SK-N-SH (cell line): Measurements from ENCODE around the gene CASP12. TPM values are rescaled to one million over a fixed set of nuclear protein-coding genes. Genes with fewer than 3 reads are reported as not detected.
"Not testable (repeated sequence)": the region's sequence is repeated elsewhere in the genome, so short reads cannot be mapped to it uniquely, and the experiment has no call there.

ENCODE experiments used
- CTCF ChIA-PET: fragments of 300-600, 350-600 bp; formaldehyde crosslinking; extraction: SDS; loops from one replicate; lab custom pipeline; 2021; lab: Yijun Ruan, JAX
- POLR2A ChIA-PET: fragments of 350-600 bp; sonication (Branson Sonifier 250); formaldehyde crosslinking; extraction: SDS; loops from one replicate; lab custom pipeline; 2020; ENCODE audit warnings: antibody characterized with exemption, inconsistent platforms; lab: Yijun Ruan, JAX
- DNase-seq: peaks from one replicate; pipeline ENCODE4 v3.0.0; 2012
- H2AFZ ChIP-seq: fragments of 200-600 bp; sonication (generic); 2 replicates; pipeline ENCODE4 v1.8.1; 2016; ENCODE audit warnings: antibody characterized with exemption, mild to moderate bottlenecking, low read depth
- H3F3A ChIP-seq: fragments of 200-600 bp; sonication (generic); replicated peaks from 2 replicates; pipeline ENCODE3; 2016; ENCODE audit warnings: antibody characterized with exemption, mild to moderate bottlenecking; ENCODE audit not compliant: insufficient read depth
- H3K27ac ChIP-seq, 2 experiments: fragments of 200-500 bp in 1 of 2; fragments of 200-600 bp in 1 of 2; sonication (Bioruptor generic) in 1 of 2; sonication (generic), shearing (Covaris generic) in 1 of 2; 2 replicates each; pipeline versions ENCODE4 v1.5.1 to v1.6.1; 2014 to 2016; ENCODE audit warnings: low read depth in 2 of 2, inconsistent platforms in 1 of 2, low read length in 1 of 2, mild to moderate bottlenecking in 1 of 2, mixed read lengths in 1 of 2
- H3K27me3 ChIP-seq: fragments of 200-600 bp; sonication (generic), shearing (Covaris generic); 2 replicates; pipeline ENCODE4 v1.6.1; 2016; ENCODE audit warnings: mixed run types; ENCODE audit not compliant: insufficient read depth
- H3K36me3 ChIP-seq, 2 experiments: fragments of 200-500 bp in 1 of 2; fragments of 200-600 bp in 1 of 2; sonication (Bioruptor generic) in 1 of 2; sonication (generic) in 1 of 2; replicated peaks in 1 of 2; 2 replicates each; pipeline versions ENCODE3 to v1.5.1; 2014 to 2016; ENCODE audit warnings: low read length in 1 of 2, mild to moderate bottlenecking in 1 of 2; ENCODE audit not compliant: insufficient read depth in 2 of 2, control insufficient read depth in 1 of 2
- H3K4me1 ChIP-seq, 2 experiments: fragments of 200-500 bp in 1 of 2; fragments of 200-600 bp in 1 of 2; sonication (Bioruptor generic) in 1 of 2; sonication (generic), shearing (Covaris generic) in 1 of 2; 2 replicates each; pipeline versions ENCODE4 v1.5.1 to v1.6.1; 2014 to 2016; ENCODE audit warnings: low read depth in 1 of 2, low read length in 1 of 2, mixed run types in 1 of 2; ENCODE audit not compliant: insufficient read depth in 2 of 2, control insufficient read depth in 1 of 2
- H3K4me2 ChIP-seq: fragments of 200-600 bp; sonication (generic), shearing (Covaris generic); 2 replicates; pipeline ENCODE4 v1.6.1; 2017; ENCODE audit warnings: mixed run types
- H3K4me3 ChIP-seq, 2 experiments: fragments of 200-500 bp in 1 of 2; fragments of 200-600 bp in 1 of 2; sonication (Bioruptor generic) in 1 of 2; sonication (generic), shearing (Covaris generic) in 1 of 2; 2 replicates each; pipeline versions ENCODE4 v1.5.1 to v1.8.1; 2014 to 2016; ENCODE audit warnings: low read depth in 2 of 2, inconsistent platforms in 1 of 2, low read length in 1 of 2, mild to moderate bottlenecking in 1 of 2, mixed read lengths in 1 of 2, moderate library complexity in 1 of 2
- H3K79me2 ChIP-seq: fragments of 200-600 bp; sonication (generic); 2 replicates; pipeline ENCODE4 v1.8.1; 2017; ENCODE audit warnings: mild to moderate bottlenecking; ENCODE audit not compliant: insufficient read depth
- H3K9ac ChIP-seq: fragments of 200-600 bp; sonication (generic); 2 replicates; pipeline ENCODE4 v1.6.1; 2017; ENCODE audit warnings: mixed run types
- H3K9me2 ChIP-seq: fragments of 200-600 bp; sonication (generic); 2 replicates; pipeline ENCODE4 v1.6.1; 2017; ENCODE audit warnings: mixed run types
- H3K9me3 ChIP-seq: fragments of 200-600 bp; sonication (generic); 2 replicates; pipeline ENCODE4 v1.6.1; 2017; ENCODE audit warnings: mixed run types, mild to moderate bottlenecking, moderate library complexity
- H4K20me1 ChIP-seq: fragments of 200-600 bp; sonication (generic); 2 replicates; pipeline ENCODE4 v1.6.1; 2017; ENCODE audit warnings: mild to moderate bottlenecking, mixed run types; ENCODE audit not compliant: insufficient read depth
- CTCF ChIP-seq: fragments of 200-600 bp; sonication (generic); IDR thresholded peaks from 2 replicates; pipeline ENCODE4 v1.6.1; 2017; ENCODE audit warnings: antibody characterized with exemption, mild to moderate bottlenecking, moderate library complexity
- EP300 ChIP-seq, 2 experiments: IDR thresholded peaks; 2 replicates each; pipeline versions ENCODE4 v1.4.0 to v1.6.1; 2012; ENCODE audit warnings: borderline replicate concordance in 1 of 2, low read depth in 1 of 2, low read length in 1 of 2
- FOXJ3 ChIP-seq: sonication (generic); formaldehyde crosslinking; IDR thresholded peaks from 2 replicates; pipeline ENCODE4 v1.5.1; 2020; ENCODE audit warnings: mild to moderate bottlenecking, missing genetic modification reagents
- GATA2 ChIP-seq: sonication (generic); formaldehyde crosslinking; IDR thresholded peaks from 2 replicates; pipeline ENCODE4 v1.5.0; 2020; ENCODE audit warnings: mild to moderate bottlenecking, missing genetic modification reagents
- IRF3 ChIP-seq: fragments of 150-350 bp; IDR thresholded peaks from 2 replicates; pipeline ENCODE4 v1.6.1; 2016; ENCODE audit warnings: mild to moderate bottlenecking, low read depth, low read length
- MEF2A ChIP-seq: IDR thresholded peaks from 2 replicates; pipeline ENCODE4 v1.4.0; 2012; ENCODE audit warnings: low read depth, borderline replicate concordance
- MXI1 ChIP-seq: IDR thresholded peaks from 2 replicates; pipeline ENCODE4 v1.6.1; 2012; ENCODE audit warnings: mild to moderate bottlenecking, low read depth, low read length, improper control_type of control experiment
- NFIC ChIP-seq: IDR thresholded peaks from 2 replicates; pipeline ENCODE4 v1.4.0; 2012; ENCODE audit warnings: borderline replicate concordance
- PBX3 ChIP-seq: IDR thresholded peaks from 2 replicates; pipeline ENCODE4; 2012
- RCOR1 ChIP-seq: fragments of 150-350 bp; IDR thresholded peaks from 2 replicates; pipeline ENCODE4 v1.6.1; 2017; ENCODE audit warnings: antibody characterized with exemption, low read length
- REST ChIP-seq: IDR thresholded peaks from 2 replicates; pipeline ENCODE4 v1.6.1; 2012; ENCODE audit warnings: mild to moderate bottlenecking, low read depth, low read length, moderate library complexity
- SIN3A ChIP-seq: IDR thresholded peaks from 2 replicates; pipeline ENCODE4 v1.6.1; 2012; ENCODE audit warnings: low read depth, mild to moderate bottlenecking, low read length, moderate library complexity, borderline replicate concordance
- TAF1 ChIP-seq: IDR thresholded peaks from 2 replicates; pipeline ENCODE4 v1.6.1; 2012; ENCODE audit warnings: low read depth, mild to moderate bottlenecking, low read length, moderate library complexity, borderline replicate concordance
- TCF12 ChIP-seq: IDR thresholded peaks from 2 replicates; pipeline ENCODE4 v1.4.0; 2012
- TEAD4 ChIP-seq: IDR thresholded peaks from 2 replicates; pipeline ENCODE4 v1.4.0; 2012; ENCODE audit warnings: mild to moderate bottlenecking, borderline replicate concordance; ENCODE audit not compliant: insufficient read depth
- USF1 ChIP-seq: IDR thresholded peaks from 2 replicates; pipeline ENCODE4 v1.4.0; 2012; ENCODE audit warnings: low read depth, borderline replicate concordance
- YY1 ChIP-seq: IDR thresholded peaks from 2 replicates; pipeline ENCODE4 v1.4.0; 2012; ENCODE audit warnings: low read depth, mild to moderate bottlenecking
- WGBS: methylation state at CpG from one replicate; pipeline ENCODE4 v1.1.6; 2017; ENCODE audit warnings: low lambda C conversion rate; 5-methylcytosine and 5-hydroxymethylcytosine counted together
- polyA plus RNA-seq, 3 experiments: library from polyadenylated mRNA; depleted of rRNA; stranded (reverse); fragments of >200 nt; gene quantifications; 2 replicates each; pipeline ENCODE4 v1.2.3, GENCODE V29; 2012

CASP12 gene
- polyA plus RNA-seq, 1 of the 3 experiments (the other 2 are of a cell fraction) = not detected

- TF ChIP-seq FOXJ3 (CRISPR knock-in tag) (no peak), GATA2 (CRISPR knock-in tag) (no peak), CTCF (no peak), REST (no peak), TEAD4 (no peak), MXI1 (no peak), RCOR1 (no peak), PBX3 (no peak), SIN3A (no peak), USF1 (no peak), EP300 (IDR thresholded peaks at IDR 0.05; ENCODE audit: borderline replicate concordance in 1 of 2, low read depth in 1 of 2, low read length in 1 of 2) (no peak), IRF3 (no peak), TCF12 (no peak), MEF2A (no peak), YY1 (no peak), TAF1 (no peak), NFIC (no peak)
- TF ChIP-seq, all 33 proteins: peak for 0
- WGBS = 31% methylated on average over 1 of the region's 1 CpG
These were observed 36.3 kb upstream of the CASP12 start for GRCh38 chr11:104934594-104934993.

GRCh38 chr11:104934073-104934472 is 35.8 kb upstream of the CASP12 start:
- H3K9ac ChIP-seq, DNase-seq, H3K27me3 ChIP-seq, H3K36me3 ChIP-seq, CTCF ChIA-PET, H2AFZ ChIP-seq, H3K9me3 ChIP-seq, H3K4me1 ChIP-seq, H3F3A ChIP-seq, H3K9me2 ChIP-seq, H3K79me2 ChIP-seq, H3K4me3 ChIP-seq, H3K27ac ChIP-seq, H4K20me1 ChIP-seq, POLR2A ChIA-PET, H3K4me2 ChIP-seq: not testable (repeated sequence)
- WGBS = 73% methylated on average over 3 of the region's 3 CpGs

More at GRCh38 chr11:104934594-104934993, 36.3 kb upstream of the CASP12 start:
- H3K9me2 ChIP-seq = no peaks in the 10 kb centered on the region
- no peak for DNase-seq
- H2AFZ ChIP-seq = no peak overlapping the region
- H3K4me1 ChIP-seq = no peaks in the 10 kb centered on the region
- no peaks in the 10 kb centered on the region for H4K20me1 ChIP-seq
- ChIA-PET CTCF (no interaction called here), POLR2A (no interaction called here)
- no peak overlapping the region for H3K9ac ChIP-seq
- H3K79me2 ChIP-seq = no peaks in the 10 kb centered on the region
- H3K9me3 ChIP-seq = no peaks in the 10 kb centered on the region
- no peak overlapping the region for H3K27ac ChIP-seq
- H3K4me2 ChIP-seq = no peak overlapping the region
- no peaks in the 10 kb centered on the region for H3F3A ChIP-seq
- no peaks in the 10 kb centered on the region for H3K36me3 ChIP-seq
- no peak overlapping the region for H3K4me3 ChIP-seq
- no peaks in the 10 kb centered on the region for H3K27me3 ChIP-seq
